Measurements from ENCODE around the gene DIAPH1. TPM values are rescaled to one million over a fixed set of nuclear protein-coding genes. Genes with fewer than 3 reads are reported as not detected.

DIAPH1 gene
- total RNA-seq, 1 experiment from 2014 or later: 117 TPM

GRCh38 chr5:141522301-141522700, 96.5 kb downstream of the DIAPH1 start:
- Histone ChIP-seq H2BK20ac (ENCODE audit: low read depth, low read length, poor library complexity, severe bottlenecking) (no peak overlapping the region), H4K5ac (ENCODE audit: insufficient read length, low read depth, low read length) (no peak overlapping the region), H4K8ac (replicated peaks; ENCODE audit: insufficient read length, low read depth, low read length) (no peak overlapping the region), H3K9ac (ENCODE audit: extremely low read depth, insufficient read length, low read length) (no peak overlapping the region), H3K14ac (ENCODE audit: insufficient read depth, low read length) (no peak overlapping the region), H2AFZ (ENCODE audit: low read length) (no peak overlapping the region), H2BK12ac (ENCODE audit: insufficient read length, low read depth, low read length) (no peak overlapping the region), H3K23me2 (ENCODE audit: insufficient read length, low read depth, low read length, poor library complexity, severe bottlenecking) (no peaks in the 10 kb centered on the region), H3K27ac (ENCODE audit: insufficient read length, low read depth, low read length) (no peak overlapping the region), H2BK5ac (ENCODE audit: insufficient read length, low read length) (no peak overlapping the region), H2BK120ac (ENCODE audit: low read depth, low read length, poor library complexity, severe bottlenecking) (no peak overlapping the region), H3K23ac (ENCODE audit: insufficient read length, low read depth, low read length) (no peak overlapping the region), H3K4me2 (ENCODE audit: insufficient read depth, insufficient read length, low read length) (no peak overlapping the region), H3K56ac (ENCODE audit: insufficient read length, low read depth, low read length) (no peak overlapping the region), H4K20me1 (ENCODE audit: control insufficient read depth, insufficient read depth, insufficient read length) (no peaks in the 10 kb centered on the region), H3K18ac (ENCODE audit: insufficient read length, low read depth, low read length) (no peak overlapping the region), H4K91ac (ENCODE audit: insufficient read length, low read depth, low read length) (no peak overlapping the region), H3T11ph (ENCODE audit: low read length) (no peak overlapping the region), H3K79me2 (ENCODE audit: insufficient read depth, low read length) (no peaks in the 10 kb centered on the region), H3K4ac (ENCODE audit: low read depth, low read length) (no peak overlapping the region), H3K4me1 (ENCODE audit: insufficient read depth, low read length) (no peaks in the 10 kb centered on the region; the same call in none of the 2 replicates), H2AK5ac (ENCODE audit: insufficient read length, low read length) (no peak overlapping the region), H3K9me3 (ENCODE audit: control insufficient read depth, low read depth, low read length) (no peaks in the 10 kb centered on the region), H2BK15ac (ENCODE audit: low read depth, low read length) (no peak overlapping the region), H3K27me3 (ENCODE audit: insufficient read depth, low read length) (no peaks in the 10 kb centered on the region), H3K79me1 (ENCODE audit: insufficient read depth, low read depth, low read length, poor library complexity, severe bottlenecking) (peaks cover 2% of the 10 kb centered on the region)
- TF ChIP-seq CTCF (conservative IDR thresholded peaks at IDR 0.05): no peak
- WGBS (ENCODE audit: extremely low coverage, insufficient read length, low lambda C conversion rate): no CpG with 5 or more reads among the region's 2 CpGs
- H3K36me3 Mint-ChIP-seq (ENCODE audit: insufficient read depth in 1 of 3, low read depth in 3 of 3): peaks cover 35 to 96% (median 59%) of the 10 kb centered on the region in 3 experiments; a peak in 6 of 7 replicates
- no peak overlapping the region for H3K4me3 Mint-ChIP-seq
- H3K27ac Mint-ChIP-seq: peak overlapping the region in 1 of 3 experiments; percentile 52; a peak in 2 of 7 replicates
- no peaks in the 10 kb centered on the region; the same call in 1 of the 2 replicates for H3K27me3 Mint-ChIP-seq (ENCODE audit: low read depth)
- DNase-seq: no peak
- H3K9me3 Mint-ChIP-seq: no peaks in the 10 kb centered on the region
- peaks cover 16 to 20% of the 10 kb centered on the region in 2 experiments for H3K4me1 Mint-ChIP-seq

Data from H9 (cell line).